Measurements from ENCODE around the gene ELN. TPM values are rescaled to one million over a fixed set of nuclear protein-coding genes. Genes with fewer than 3 reads are reported as not detected.
A peak's percentile ranks its signal among the peaks of the same experiment; 100 is the strongest.

Gene ELN
- polyA plus RNA-seq, 5 donors = 165 to 379 (median 275) TPM

DNA sequence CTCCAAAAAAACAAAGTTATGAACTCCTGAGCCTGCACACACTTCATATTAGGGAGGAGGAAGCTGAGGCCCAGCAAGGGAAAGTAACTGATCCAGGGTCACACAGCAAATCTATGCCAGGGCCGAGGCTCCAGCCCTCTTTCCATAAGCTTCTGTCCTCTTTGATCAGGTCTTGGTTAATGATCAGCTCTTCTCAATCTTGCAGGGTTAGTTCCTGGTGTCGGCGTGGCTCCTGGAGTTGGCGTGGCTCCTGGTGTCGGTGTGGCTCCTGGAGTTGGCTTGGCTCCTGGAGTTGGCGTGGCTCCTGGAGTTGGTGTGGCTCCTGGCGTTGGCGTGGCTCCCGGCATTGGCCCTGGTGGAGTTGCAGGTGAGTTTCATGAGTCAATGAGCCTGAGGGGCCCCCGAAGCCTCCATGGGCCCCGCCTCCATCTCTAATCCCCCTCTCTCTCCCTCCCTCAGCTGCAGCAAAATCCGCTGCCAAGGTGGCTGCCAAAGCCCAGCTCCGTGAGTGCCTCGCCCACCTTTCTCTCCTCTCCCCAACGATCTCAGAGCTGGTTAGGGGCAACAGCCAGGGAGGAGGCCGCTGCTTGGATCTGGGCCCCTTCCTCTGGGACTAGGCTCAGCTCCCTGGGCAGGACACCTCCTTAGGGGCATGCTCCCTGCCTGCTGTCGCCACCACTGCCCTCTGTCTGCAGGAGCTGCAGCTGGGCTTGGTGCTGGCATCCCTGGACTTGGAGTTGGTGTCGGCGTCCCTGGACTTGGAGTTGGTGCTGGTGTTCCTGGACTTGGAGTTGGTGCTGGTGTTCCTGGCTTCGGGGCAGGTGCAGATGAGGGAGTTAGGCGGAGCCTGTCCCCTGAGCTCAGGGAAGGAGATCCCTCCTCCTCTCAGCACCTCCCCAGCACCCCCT lies 32.0 kb downstream of the ELN start:
- no peak for DNase-seq

DNA sequence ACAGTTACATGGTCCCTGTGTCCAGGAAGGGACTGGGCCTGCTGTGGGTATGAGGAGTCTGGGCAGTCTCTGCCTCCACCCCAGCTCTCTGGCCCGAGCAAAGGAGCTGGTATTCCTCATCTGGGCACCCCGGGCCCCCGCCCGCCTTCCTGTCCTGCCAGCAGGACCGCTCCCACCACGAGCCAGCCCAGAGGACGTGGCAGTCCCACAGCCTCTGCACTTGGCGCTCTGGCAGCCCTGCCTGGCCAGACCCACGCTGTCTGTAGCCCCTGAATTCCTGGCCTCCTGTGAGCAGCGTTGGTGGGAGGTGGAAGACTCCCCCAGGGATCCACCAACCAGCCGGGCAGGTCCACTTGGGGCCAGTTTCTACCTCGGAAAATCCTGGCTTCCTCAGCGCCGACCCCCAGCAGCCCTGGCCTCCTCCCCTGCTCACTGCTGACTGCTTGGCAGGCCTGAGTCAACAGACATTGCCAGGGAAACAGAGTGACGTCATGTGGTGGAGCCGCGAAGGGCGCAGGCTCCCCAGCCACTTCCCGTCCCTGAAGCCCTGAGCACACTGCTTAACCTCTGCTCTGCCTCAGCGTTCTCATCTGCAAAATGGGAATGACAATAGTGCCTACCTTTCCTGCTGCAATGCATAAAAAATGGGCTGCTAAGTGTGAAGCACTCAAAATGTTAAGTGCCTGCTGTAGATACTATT lies 34.0 kb downstream of the ELN start:
- DNase-seq = peak; percentile 69 to 74

DNA sequence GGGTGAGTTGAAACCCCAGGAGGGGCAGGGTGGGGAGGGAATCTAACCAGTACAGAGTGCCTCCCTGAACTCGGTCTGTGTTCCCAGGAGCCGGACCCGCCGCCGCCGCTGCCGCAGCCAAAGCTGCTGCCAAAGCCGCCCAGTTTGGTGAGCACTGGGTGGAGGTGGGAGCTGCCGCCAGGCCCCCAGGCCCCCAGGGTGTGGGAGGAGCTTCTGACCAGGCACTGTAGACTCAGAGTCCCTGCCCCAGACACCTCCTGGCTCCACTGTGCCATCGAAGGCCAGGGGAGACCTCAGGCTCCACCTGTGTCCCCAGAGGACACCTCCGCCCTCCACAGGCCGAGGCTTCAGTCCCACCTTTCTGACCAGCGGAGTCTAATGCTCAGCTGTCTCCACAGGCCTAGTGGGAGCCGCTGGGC lies 35.3 kb downstream of the ELN start:
- no peak for DNase-seq

DNA sequence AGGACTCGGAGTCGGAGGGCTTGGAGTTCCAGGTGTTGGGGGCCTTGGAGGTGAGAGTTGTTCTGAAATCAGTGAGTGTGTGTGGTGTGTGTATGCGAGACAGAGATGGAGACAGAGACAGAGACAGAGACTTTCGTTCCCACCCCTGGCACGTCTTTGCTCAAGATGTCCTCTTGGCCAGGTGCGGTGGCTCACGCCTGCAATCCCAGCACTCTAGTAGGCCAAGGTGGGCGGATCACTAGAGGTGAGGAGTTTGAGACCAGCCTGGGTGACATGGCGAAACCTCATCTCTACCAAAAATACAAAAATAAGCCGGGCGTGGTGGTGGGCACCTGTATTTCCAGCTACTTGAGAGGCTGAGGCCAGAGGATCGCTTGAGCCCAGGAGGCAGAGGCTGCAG lies 35.7 kb downstream of the ELN start:
- DNase-seq = no peak

DNA sequence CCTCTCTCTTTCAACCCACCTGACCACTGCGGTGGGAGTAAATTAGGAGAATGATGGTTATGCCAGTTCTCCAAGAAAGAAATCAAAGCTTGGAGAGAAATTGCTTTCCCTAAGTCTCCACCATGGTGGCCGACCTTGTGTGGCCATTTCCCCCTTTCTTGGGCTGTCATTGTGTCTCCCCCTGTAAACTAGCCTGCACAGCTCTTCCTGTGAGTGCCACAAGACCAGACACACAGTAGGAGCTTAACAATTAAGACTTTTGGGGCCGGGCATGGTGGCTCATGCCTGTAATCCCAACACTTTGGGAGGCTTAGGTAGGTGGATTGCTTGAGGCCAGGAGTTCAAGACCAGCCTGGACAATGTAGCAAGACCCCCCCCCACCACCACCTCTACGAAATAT lies 36.7 kb downstream of the ELN start:
- no peak for DNase-seq

GRCh38 chr7:74066626-74067025 lies 38.7 kb downstream of the ELN start:
- DNase-seq = no peak

GRCh38 chr7:74068378-74069085 lies 40.6 kb downstream of the ELN start:
- DNase-seq = no peak

DNA sequence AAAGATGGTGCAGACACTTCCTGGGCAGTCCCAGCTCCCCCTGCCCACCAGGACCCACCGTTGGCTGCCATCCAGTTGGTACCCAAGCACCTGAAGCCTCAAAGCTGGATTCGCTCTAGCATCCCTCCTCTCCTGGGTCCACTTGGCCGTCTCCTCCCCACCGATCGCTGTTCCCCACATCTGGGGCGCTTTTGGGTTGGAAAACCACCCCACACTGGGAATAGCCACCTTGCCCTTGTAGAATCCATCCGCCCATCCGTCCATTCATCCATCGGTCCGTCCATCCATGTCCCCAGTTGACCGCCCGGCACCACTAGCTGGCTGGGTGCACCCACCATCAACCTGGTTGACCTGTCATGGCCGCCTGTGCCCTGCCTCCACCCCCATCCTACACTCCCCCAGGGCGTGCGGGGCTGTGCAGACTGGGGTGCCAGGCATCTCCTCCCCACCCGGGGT lies 41.1 kb downstream of the ELN start:
- DNase-seq = no peak

- no peak for DNase-seq
Observed at GRCh38 chr7:74069790-74070618, 42.0 kb downstream of the ELN start.

DNA sequence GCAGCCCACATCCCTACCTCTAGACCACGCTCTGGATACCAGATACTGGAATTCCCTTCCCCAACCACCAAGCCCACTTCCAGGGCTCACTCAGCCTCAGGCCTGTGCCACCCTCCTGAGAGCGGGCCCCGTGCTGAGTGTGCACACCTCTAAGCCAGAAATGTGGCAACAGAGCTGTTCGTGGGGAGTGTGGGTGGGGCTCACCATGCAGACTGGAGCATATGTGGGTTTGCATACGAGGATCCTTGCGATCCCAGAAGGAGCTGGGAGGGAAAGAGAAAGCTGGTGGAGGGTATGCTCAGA lies 42.6 kb downstream of the ELN start:
- DNase-seq = no peak

DNA sequence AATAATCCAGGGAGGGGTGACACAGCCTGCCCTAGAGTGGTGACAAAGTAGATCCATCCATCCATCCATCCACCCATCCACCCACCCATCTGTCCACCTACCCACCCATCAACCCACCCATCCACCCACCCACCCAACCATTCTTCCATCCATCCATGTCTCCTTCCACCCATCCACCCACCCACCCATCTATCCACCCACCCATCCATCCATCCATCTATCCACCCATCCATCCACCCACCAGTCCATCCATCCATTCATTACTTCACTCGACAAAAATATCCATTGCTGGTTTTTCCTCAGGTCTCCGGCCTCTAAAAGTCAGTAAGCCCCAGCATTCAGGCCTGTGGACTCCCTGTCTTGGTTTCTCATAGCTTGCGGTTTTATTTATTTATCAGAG lies 43.1 kb downstream of the ELN start:
- no peak for DNase-seq

DNA sequence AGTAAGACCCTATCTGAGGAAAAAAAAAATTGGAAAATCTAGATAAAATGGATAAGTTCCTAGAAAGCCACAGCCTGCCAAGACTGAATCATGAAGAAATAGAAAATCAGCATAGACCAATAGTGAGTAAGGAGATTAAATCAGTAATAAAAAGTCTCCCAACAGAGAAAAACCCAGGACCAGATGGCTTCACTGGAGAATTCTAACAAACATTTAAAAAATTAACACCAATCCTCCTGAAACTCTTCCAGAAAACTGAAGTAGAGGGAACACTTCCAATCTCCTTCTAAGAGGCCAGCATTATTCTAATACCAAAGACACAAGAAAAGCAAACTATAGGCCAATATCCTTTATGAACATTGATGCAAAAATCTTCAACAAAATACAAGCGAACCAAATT lies 46.8 kb downstream of the ELN start:
- DNase-seq = no peak

GRCh38 chr7:74078461-74078860 lies 50.5 kb downstream of the ELN start:
- DNase-seq = no peak

GRCh38 chr7:74082770-74083116 lies 54.8 kb downstream of the ELN start:
- DNase-seq = no peak

- peak; percentile 89 to 91 for DNase-seq
Observed at GRCh38 chr7:74083117-74083876, 55.3 kb downstream of the ELN start, which contains the start of gene LIMK1. LIMK1 (plus strand) TSS chr7:74083804; CDS start chr7:74083991, 187 bp downstream.

DNA sequence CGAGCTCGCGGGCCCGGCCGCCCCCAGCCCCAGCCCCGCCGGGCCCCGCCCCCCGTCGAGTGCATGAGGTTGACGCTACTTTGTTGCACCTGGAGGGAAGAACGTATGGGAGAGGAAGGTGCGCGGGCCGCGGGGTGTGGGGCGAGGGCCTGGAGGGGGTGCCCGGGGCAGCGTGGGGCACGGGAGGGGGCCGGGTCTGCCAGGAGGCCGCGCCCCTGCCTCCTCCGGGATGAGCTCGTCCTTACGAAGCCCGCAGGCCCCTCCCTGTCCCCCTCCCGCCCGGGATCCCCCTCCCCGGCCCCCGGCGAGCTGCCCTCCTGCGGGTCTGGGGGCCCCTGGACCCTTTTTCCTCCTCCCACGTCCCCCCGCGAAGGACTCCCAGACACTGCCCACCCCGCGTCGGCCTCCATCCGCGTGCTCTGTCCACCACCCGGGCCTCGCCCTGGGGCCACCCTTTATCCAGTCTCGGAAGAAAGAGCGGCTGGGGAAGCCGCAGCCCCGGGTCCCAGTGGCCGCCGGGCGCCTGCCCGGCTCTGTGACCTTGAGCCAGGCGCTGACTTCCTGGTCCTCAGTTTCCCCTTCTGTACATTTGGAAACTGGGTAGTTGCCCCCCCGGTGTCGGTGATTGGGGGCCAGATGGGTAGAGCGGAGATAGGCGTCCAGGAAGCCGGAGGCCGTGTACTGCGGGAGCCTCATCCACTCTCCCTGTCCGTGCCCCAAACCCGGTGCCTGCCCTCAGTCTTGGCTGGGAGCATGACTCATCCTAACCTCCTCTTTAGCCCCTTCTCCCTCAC lies 56.2 kb downstream of the ELN start:
- DNase-seq = no peak

GRCh38 chr7:74084722-74085578 lies 57.0 kb downstream of the ELN start:
- DNase-seq = no peak

DNA sequence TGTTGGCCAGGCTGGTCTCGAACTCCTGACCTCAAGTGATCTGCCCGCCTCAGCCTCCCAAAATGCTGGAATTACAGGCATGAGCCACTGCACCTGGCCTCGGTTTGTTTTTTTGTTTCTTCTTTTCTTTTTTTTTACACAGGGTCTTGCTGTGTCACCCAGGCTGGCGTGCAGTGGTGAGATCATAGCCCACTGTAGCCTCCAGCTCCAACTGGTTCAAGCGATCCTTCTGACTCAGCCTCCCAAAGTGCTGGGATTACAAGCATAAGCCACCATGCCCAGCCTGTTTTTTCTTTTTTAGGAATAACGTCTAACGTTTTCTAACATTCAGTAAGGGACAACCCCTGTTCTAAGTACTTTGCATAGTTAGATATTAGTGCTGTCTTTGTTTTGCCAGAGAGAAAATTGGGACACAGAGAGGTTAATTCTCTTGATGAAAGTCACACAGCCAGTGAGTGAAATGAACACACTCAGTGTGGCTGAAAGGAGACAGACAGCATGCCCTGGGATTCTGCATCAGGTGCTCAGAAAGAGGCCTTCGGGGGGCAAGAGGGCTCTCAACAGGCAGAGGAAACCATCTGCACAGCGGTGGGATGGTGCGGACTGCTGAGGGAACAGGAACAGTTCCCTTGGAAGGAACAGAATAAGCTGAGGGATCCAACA lies 59.9 kb downstream of the ELN start:
- DNase-seq = no peak

Measured in right lung (tissue), 5 donors.